ENCODE data around the gene HEATR1.

DNA sequence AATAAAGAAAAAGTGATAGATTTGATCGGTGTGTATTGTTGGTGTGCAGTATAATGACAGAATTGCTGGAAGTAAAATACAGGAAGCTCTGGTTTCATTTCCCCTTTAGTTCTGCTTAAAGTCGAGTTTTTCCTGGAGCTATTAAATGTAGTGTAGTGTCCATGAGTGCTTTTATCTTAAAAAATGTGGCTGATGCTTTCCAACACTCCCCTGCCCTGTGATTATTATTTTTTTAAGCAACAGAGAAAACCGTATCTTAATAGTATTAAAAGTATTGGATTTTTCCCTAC is 79.5 kb downstream of the HEATR1 start:
- TF ChIP-seq, protein P1, sequence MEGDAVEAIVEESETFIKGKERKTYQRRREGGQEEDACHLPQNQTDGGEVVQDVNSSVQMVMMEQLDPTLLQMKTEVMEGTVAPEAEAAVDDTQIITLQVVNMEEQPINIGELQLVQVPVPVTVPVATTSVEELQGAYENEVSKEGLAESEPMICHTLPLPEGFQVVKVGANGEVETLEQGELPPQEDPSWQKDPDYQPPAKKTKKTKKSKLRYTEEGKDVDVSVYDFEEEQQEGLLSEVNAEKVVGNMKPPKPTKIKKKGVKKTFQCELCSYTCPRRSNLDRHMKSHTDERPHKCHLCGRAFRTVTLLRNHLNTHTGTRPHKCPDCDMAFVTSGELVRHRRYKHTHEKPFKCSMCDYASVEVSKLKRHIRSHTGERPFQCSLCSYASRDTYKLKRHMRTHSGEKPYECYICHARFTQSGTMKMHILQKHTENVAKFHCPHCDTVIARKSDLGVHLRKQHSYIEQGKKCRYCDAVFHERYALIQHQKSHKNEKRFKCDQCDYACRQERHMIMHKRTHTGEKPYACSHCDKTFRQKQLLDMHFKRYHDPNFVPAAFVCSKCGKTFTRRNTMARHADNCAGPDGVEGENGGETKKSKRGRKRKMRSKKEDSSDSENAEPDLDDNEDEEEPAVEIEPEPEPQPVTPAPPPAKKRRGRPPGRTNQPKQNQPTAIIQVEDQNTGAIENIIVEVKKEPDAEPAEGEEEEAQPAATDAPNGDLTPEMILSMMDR (IDR thresholded peaks at IDR 0.05), result no peak
- TF ChIP-seq, protein P2, sequence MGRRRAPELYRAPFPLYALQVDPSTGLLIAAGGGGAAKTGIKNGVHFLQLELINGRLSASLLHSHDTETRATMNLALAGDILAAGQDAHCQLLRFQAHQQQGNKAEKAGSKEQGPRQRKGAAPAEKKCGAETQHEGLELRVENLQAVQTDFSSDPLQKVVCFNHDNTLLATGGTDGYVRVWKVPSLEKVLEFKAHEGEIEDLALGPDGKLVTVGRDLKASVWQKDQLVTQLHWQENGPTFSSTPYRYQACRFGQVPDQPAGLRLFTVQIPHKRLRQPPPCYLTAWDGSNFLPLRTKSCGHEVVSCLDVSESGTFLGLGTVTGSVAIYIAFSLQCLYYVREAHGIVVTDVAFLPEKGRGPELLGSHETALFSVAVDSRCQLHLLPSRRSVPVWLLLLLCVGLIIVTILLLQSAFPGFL (CRISPR knock-in tag; IDR thresholded peaks at IDR 0.05; ENCODE audit: borderline replicate concordance), result no peak
- TF ChIP-seq GABPB1 (CRISPR knock-in tag; IDR thresholded peaks at IDR 0.05), result no peak

Measured in WTC11 (cell line).